COLO668 (cell line): Measurements from ENCODE around the gene SLC44A1.
A peak's percentile ranks its signal among the peaks of the same experiment; 100 is the strongest.

ENCODE experiments used
- DNase-seq: peaks from one replicate; lab custom pipeline; 2025; ENCODE audit not compliant: unreplicated experiment; lab: John Stamatoyannopoulos, UW

The SLC44A1 gene

GRCh38 chr9:105421864-105422263 lies 177.4 kb downstream of the SLC44A1 start:
- DNase-seq: no peak

DNA sequence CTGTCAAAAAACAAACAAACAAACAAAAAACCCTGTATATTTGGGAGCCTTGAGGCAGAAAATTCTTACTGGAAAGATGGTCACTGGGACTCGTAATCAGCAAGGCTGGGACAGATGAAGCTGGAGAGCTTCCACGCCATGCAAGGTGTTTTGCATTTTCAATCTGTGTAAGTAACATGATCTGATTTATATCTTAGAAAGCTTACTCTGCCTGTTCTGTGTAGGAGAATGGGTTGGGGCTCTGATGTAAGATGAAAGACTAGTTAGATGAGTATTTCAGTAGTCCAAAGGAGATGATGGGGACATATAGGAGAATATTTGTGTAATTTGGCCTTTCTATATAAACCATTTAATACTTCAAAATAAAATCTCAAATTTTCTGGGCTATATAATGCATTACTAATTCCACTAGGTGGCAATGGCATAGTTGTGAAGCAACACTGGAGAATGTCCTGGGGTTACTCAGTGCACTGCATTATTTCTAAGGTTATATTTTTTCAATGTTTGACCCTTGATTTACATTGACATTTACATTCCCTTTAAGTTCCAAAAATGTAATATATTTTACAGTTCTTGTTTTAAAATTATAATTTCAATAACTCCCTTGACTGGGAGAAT lies 181.5 kb downstream of the SLC44A1 start:
- no peak for DNase-seq

- no peak for DNase-seq
Observed at GRCh38 chr9:105426657-105427056, 182.2 kb downstream of the SLC44A1 start.

GRCh38 chr9:105431424-105432246 lies 187.2 kb downstream of the SLC44A1 start:
- DNase-seq: no peak

DNA sequence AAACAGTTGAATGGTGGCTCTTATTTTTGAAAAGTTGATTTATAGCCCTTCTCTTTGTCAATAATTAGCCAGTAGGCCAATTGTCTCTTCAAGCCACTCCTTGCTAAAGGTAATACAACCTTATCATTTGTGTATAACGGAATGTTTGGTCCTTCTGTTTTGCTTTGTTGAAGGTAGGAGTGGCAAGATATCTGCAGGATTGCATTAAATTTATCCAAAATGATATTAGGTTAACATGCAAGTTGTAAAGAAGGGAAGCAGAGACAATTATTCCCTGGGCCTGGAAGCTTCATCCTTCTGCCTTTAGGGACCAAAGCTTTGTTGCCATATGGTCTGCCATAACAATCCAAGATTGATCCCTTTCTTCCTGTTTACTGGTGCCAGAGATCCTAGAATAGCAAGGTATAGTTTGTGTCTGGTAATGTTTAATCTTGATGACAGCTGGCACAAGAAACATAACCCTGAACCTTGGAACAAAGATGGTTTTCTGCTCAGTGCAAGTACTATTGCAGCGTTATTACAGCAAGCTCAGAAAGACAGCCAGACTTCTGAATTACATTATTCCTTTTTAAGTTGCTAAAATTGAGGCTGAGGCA lies 187.9 kb downstream of the SLC44A1 start:
- DNase-seq: no peak

- no peak for DNase-seq
Observed at GRCh38 chr9:105435453-105435852, 191.0 kb downstream of the SLC44A1 start.

DNA sequence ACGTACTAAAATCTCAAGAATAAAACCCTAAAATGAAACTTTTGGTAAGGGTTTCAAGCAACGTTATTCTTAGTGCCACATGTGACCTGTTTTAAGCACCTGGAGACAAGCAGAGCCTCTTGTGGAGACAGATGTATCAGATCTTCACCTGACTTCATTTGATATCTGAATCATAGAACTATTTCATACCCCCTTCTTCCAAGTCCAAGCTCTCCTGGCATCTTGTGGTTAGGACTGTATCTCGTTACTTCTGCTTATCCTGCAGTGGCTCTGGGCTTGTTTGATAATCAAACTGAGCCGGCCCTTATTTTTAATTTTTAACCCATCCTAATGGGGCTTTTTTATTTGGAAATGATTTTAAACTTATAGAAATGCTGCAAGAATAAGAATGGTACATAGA lies 192.3 kb downstream of the SLC44A1 start:
- DNase-seq: no peak

- no peak for DNase-seq
Observed at GRCh38 chr9:105437704-105438103, 193.3 kb downstream of the SLC44A1 start.

- no peak for DNase-seq
Observed at GRCh38 chr9:105438141-105438806, 193.8 kb downstream of the SLC44A1 start.

DNA sequence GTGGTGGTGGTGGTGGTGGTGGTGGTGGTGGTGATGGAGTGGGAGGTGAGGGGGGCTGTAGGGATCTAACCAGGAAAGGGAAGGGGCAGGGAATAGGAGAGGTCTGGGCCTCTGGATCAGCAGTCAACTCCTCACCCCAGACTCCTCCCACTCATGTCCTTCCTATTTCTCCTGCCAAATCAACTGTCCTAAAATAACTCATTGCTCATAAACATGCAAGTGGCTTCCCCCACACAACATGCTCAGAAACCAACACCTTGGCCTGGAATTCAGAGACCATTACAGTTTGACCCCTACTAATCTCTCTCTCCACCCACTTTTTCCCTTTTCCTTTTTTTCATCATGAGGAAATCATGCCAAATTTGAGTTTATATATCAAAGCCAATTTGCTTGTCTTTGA lies 195.0 kb downstream of the SLC44A1 start:
- DNase-seq: no peak

DNA sequence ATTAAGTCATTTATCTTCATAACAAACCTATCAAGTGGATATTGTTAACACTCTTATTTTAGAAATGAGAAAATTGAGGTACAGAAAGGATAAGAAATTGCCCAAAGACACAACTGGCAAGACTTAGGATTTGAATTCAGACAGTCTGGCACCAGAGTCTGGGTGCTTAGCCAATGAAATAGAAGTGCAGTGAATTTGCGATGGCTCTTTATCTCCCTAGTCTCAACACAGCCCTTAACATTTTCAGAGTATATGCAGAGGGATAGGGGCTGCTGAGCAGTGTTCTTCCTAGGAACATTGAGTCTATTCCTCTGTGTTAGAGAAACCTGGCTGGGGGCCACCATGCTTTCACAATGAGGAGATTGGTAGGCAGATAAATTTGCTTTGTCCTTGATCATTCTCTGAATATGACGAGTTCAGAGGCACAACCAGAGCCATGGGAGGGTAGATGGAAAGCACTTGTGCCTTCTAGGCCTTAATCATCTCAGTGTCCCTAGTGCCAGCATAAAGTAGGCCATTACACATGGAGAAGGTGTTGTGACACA lies 197.2 kb downstream of the SLC44A1 start:
- no peak for DNase-seq

DNA sequence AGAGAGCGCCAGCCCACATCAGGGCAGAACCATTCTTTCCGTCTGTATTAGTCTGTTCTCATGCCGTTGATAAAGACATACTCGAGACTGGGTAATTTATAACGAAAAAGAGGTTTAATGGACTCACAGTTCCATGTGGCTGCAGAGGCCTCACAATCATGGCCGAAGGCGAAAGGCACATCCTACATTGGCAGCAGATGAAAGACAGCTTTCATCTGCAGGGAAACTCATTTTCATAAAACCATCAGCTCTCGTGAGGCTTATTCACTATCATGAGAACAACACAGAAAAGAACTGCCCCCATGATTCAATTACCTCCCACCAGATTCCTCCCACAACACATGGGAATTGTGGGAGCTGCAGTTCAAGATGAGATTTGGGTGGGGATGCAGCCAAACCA lies 198.7 kb downstream of the SLC44A1 start:
- DNase-seq: no peak

GRCh38 chr9:105444130-105444529 lies 199.7 kb downstream of the SLC44A1 start:
- no peak for DNase-seq

GRCh38 chr9:105445203-105445881 lies 200.9 kb downstream of the SLC44A1 start:
- DNase-seq: no peak

- DNase-seq: no peak
Observed at GRCh38 chr9:105447386-105447813, 202.9 kb downstream of the SLC44A1 start.

DNA sequence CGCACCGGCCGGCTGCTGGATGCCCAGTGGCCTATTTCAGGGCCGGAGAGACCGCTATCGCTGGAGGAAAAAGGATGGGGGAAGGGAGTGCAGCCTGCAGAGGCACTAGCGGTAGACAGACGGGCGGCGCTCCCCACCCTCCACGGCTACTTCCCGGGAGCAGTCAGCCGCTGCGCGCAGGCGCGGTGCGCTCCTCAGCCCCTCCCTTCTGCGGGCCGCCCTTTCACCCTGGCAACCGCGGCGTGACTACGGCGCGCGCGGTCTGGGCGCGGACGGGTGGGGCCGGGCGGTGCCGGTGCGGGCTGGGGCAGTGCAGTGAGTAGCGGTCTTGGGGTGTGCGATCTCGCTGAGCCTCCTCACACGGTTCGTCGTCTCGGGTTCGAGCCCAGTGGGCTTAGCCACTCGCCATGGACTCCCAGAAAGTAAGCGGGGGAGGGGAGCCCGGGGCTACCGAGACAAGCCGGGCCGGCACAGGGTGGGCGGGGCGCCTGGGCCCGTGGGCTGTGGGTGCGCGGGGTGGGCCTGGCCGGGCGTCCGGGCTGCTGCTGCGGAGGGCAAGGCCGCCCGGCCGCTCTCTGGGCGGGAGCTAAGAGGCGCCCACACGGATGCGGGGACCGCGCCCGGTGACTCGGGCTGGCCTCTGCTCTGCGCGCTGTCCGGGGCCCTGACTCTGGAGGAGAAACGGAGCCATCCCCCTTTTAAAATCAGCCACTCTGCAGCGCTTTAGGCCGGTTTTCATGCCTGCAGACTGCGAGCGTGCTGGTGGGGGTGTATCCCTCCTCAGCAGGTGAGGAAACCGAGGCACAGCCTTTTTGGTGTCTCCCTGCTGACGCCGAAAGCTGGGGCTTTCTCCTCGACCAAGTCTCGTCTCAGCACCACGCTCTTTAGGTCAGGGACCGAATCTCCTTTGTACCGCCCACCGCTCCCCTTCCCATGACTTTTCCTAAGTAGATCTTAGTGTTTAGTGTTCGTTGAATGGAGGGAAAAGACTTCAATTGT lies 203.7 kb downstream of the SLC44A1 start, which contains the start of gene FSD1L:
FSD1L (plus strand) TSS at position 221 of the 999 bp plus-strand sequence; CDS start at position 408, 187 bp downstream.
- DNase-seq: peak; percentile 95

DNA sequence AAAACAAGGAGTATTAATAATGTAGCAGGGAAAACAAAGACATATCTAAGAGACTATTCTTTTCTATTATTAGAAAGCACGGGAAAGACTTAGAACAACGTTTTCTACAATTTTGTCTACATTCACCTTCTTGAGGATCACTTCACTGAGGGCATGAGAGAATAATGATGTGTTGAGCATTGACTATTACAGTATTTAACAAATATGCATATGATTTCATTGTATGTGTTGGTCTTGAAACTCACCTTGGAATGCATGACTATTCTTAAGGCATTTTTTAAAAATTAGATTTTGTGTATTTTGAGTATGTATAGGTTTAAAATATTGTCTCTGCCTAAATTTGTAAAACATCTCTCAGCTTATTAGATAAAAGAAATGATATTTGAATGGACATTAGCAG lies 204.6 kb downstream of the SLC44A1 start:
- DNase-seq: no peak

- no peak for DNase-seq
Observed at GRCh38 chr9:105452185-105452584, 207.7 kb downstream of the SLC44A1 start.

- no peak for DNase-seq
Observed at GRCh38 chr9:105455836-105456475, 211.5 kb downstream of the SLC44A1 start.
